ENCODE results near the gene APBA1. TPM values are rescaled to one million over a fixed set of nuclear protein-coding genes. Genes with fewer than 3 reads are reported as not detected.

APBA1 gene
- total and polyA plus RNA-seq, 2 donors (not counting 3 experiments of a cell fraction or from before 2014, with no cell fraction given): 6.1 to 11.3 TPM

DNA sequence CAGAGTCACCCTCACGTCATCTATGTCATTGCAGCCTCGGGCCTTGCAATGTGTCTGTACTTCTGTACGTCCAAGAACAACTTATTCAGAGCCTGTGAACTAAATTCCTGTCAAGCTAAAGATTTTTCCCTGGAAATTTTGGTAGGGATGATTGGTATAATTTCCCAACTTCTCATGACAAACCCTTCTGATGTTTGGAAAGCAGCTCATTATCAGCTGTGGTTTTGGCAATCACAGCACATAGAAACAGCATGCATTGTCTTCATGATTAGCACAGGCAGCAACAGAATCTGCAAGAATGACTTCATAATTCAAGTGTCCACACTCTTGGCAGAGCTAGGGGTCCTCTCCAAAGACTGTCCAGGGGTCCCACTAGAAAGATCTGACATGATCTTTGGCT, 49.5 kb downstream of the APBA1 start:
- H3K4me2 ChIP-seq (ENCODE audit: insufficient read depth, low read length): no peak overlapping the region

More for the DNA sequence above, 49.5 kb downstream of the APBA1 start:
- Histone ChIP-seq H3K27me3 (ENCODE audit: control insufficient read depth in 2 of 2, insufficient read depth in 2 of 2, low read length in 2 of 2) (peaks cover 0 to 10% of the 10 kb centered on the region in 2 experiments), H3K36me3 (ENCODE audit: control insufficient read depth in 2 of 2, extremely low read depth in 1 of 2, insufficient read depth in 2 of 2, low read length in 2 of 2) (no peaks in the 10 kb centered on the region), H3K4me1 (ENCODE audit: control insufficient read depth, extremely low read depth, insufficient read depth, low read length) (no peaks in the 10 kb centered on the region), H3K9me1 (replicated peaks; ENCODE audit: control insufficient read depth, extremely low read depth, insufficient read depth, low read length) (no peaks in the 10 kb centered on the region), H3K9ac (replicated peaks; ENCODE audit: extremely low read depth, insufficient read depth, low read length) (no peak overlapping the region), H3K4me3 (replicated peaks in 1 of 3; ENCODE audit: insufficient read depth in 1 of 3, low read depth in 1 of 3, low read length in 3 of 3) (no peak overlapping the region), H4K20me1 (replicated peaks; ENCODE audit: control insufficient read depth, extremely low read depth, insufficient read depth, low read length) (no peaks in the 10 kb centered on the region), H3K9me3 (replicated peaks; ENCODE audit: control insufficient read depth, insufficient read depth, low read length) (no peaks in the 10 kb centered on the region), H3K79me2 (ENCODE audit: control insufficient read depth, insufficient read depth, low read length) (no peaks in the 10 kb centered on the region), H3K27ac (ENCODE audit: insufficient read depth, low read depth, low read length) (no peak overlapping the region), H2AFZ (ENCODE audit: low read depth, low read length) (no peak overlapping the region)
- intact Hi-C loops (cut with micrococcal nuclease) (no loop called here), dilution Hi-C loops (cut with MboI; ENCODE audit: extremely low pct_ligation_motif_present, low sequenced_read_pairs) (no loop called here)
- ChIA-PET CTCF (no interaction called here), POLR2A (no interaction called here)
- no peak for DNase-seq (ENCODE audit: low read depth, low spot score)
- FAIRE-seq: no peak
- BruUV-seq (replicated peaks): no TSS peak
- TF ChIP-seq EZH2 (IDR thresholded peaks at IDR 0.05; ENCODE audit: borderline replicate concordance, low read depth, low read length, severe bottlenecking): no peak
- no peak for TF ChIP-seq MYC (IDR thresholded peaks at IDR 0.05; ENCODE audit: low read depth, low read length)
- TF ChIP-seq, protein P1, sequence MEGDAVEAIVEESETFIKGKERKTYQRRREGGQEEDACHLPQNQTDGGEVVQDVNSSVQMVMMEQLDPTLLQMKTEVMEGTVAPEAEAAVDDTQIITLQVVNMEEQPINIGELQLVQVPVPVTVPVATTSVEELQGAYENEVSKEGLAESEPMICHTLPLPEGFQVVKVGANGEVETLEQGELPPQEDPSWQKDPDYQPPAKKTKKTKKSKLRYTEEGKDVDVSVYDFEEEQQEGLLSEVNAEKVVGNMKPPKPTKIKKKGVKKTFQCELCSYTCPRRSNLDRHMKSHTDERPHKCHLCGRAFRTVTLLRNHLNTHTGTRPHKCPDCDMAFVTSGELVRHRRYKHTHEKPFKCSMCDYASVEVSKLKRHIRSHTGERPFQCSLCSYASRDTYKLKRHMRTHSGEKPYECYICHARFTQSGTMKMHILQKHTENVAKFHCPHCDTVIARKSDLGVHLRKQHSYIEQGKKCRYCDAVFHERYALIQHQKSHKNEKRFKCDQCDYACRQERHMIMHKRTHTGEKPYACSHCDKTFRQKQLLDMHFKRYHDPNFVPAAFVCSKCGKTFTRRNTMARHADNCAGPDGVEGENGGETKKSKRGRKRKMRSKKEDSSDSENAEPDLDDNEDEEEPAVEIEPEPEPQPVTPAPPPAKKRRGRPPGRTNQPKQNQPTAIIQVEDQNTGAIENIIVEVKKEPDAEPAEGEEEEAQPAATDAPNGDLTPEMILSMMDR (IDR thresholded peaks at IDR 0.05; ENCODE audit: extremely low read depth in 1 of 2, insufficient read depth in 1 of 2, low read depth in 1 of 2, low read length in 2 of 2): no peak
- no peak for TF ChIP-seq FOS (IDR thresholded peaks at IDR 0.05; ENCODE audit: borderline replicate concordance, insufficient read depth, low read length)
- TF ChIP-seq GATA2 (IDR thresholded peaks at IDR 0.05; ENCODE audit: insufficient read depth, insufficient read length, low read depth, low read length): no peak
- TF ChIP-seq, protein P2, sequence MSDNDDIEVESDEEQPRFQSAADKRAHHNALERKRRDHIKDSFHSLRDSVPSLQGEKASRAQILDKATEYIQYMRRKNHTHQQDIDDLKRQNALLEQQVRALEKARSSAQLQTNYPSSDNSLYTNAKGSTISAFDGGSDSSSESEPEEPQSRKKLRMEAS (IDR thresholded peaks at IDR 0.05; ENCODE audit: insufficient read depth, insufficient read length): no peak
- TF ChIP-seq POLR2AphosphoS5 (IDR thresholded peaks at IDR 0.05; ENCODE audit: insufficient read depth, low read depth, low read length): no peak
- no peak for TF ChIP-seq JUN (IDR thresholded peaks at IDR 0.05; ENCODE audit: borderline replicate concordance, insufficient read depth, insufficient read length, low read depth)
- no peak for TF ChIP-seq POLR2A (IDR thresholded peaks at IDR 0.05; ENCODE audit: low read depth, low read length)
